Activated T-helper 17 cell treated with anti-CD3 and anti-CD28 coated beads, Interleukin-2, amount 50 U/mL, for 72 hours (primary cell): ENCODE measurements around the gene FBXL7. TPM values are rescaled to one million over a fixed set of nuclear protein-coding genes. Genes with fewer than 3 reads are reported as not detected.

Experiments used
- ATAC-seq: fragments of 150-1000 bp; cut with Tn5 transposase; replicated peaks from 2 replicates; pipeline ENCODE4 v1.10.0; 2021; ENCODE audit warnings: mild to moderate bottlenecking, moderate library complexity
- H3K27ac Mint-ChIP-seq: one replicate; pipeline ENCODE4 v1.8.0; 2022; ENCODE audit warnings: mixed read lengths
- H3K27me3 Mint-ChIP-seq: one replicate; pipeline ENCODE4 v1.8.0; 2022; ENCODE audit warnings: mixed read lengths
- H3K36me3 Mint-ChIP-seq: one replicate; pipeline ENCODE4 v1.8.0; 2022; ENCODE audit warnings: low read depth, mild to moderate bottlenecking, mixed read lengths
- H3K4me1 Mint-ChIP-seq: one replicate; pipeline ENCODE4 v1.8.0; 2022; ENCODE audit warnings: mixed read lengths
- H3K4me3 Mint-ChIP-seq: one replicate; pipeline ENCODE4 v1.8.0; 2022; ENCODE audit warnings: mild to moderate bottlenecking, mixed read lengths
- H3K9me3 Mint-ChIP-seq: one replicate; pipeline ENCODE4 v1.8.0; 2022; ENCODE audit warnings: mixed read lengths
- total RNA-seq, 2 donors: library from RNA; stranded (reverse); gene quantifications; one replicate each; pipeline ENCODE4 v1.2.3, GENCODE V29; 2022

Gene FBXL7
- total RNA-seq, 2 donors from 2014 or later = not detected

DNA sequence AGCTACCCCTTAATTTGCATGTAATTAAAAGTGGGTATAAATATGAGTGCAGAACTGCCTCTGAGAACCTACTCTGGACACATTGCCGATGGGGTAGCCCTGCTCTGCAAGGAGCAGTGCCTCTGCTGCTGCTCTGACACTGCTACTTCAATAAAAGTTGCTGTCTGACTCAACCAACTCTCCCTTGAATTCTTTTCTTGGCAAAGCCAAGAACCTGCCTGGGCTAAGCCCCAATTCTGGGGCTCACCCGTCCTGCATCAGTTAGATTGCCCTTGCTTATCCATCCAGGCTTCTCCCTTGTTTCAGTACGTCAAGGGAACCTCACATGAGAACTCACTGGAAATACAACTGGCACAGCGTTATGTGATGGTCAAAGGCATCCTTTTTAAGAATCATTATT, 44.1 kb downstream of the FBXL7 start:
- Mint-ChIP-seq H3K4me3 (no peak overlapping the region), H3K27me3 (no peaks in the 10 kb centered on the region), H3K27ac (no peak overlapping the region), H3K4me1 (no peaks in the 10 kb centered on the region), H3K36me3 (no peaks in the 10 kb centered on the region), H3K9me3 (peaks cover 12% of the 10 kb centered on the region)
- ATAC-seq = no peak

DNA sequence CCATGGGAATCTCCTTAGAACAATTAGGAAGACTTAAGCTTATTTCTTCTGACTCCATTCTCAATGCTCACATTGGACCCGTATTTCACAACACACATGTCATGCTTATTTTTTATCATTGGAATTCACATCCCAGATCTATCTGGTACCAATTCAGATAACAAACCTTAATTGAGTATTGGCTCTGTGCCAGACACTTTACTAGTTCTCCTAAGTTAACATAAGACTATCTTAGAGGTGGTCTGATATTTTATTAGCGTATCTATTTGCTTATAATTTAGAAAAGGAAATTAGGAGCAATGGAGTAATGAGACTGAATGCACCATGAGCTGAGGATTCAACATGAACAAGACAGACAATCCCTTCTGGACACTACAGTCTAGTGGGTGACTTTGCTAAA, 45.1 kb downstream of the FBXL7 start:
- Mint-ChIP-seq H3K9me3 (peaks cover 12% of the 10 kb centered on the region), H3K4me1 (no peaks in the 10 kb centered on the region), H3K36me3 (no peaks in the 10 kb centered on the region), H3K27ac (no peak overlapping the region), H3K27me3 (no peaks in the 10 kb centered on the region), H3K4me3 (no peak overlapping the region)
- no peak for ATAC-seq

- ATAC-seq = no peak
- H3K27ac Mint-ChIP-seq = no peak overlapping the region
- no peak overlapping the region for H3K4me3 Mint-ChIP-seq
- no peaks in the 10 kb centered on the region for H3K4me1 Mint-ChIP-seq
- no peaks in the 10 kb centered on the region for H3K36me3 Mint-ChIP-seq
- no peaks in the 10 kb centered on the region for H3K27me3 Mint-ChIP-seq
- H3K9me3 Mint-ChIP-seq = peaks cover 14% of the 10 kb centered on the region
Observed at GRCh38 chr5:15547261-15547839, 47.4 kb downstream of the FBXL7 start.

DNA sequence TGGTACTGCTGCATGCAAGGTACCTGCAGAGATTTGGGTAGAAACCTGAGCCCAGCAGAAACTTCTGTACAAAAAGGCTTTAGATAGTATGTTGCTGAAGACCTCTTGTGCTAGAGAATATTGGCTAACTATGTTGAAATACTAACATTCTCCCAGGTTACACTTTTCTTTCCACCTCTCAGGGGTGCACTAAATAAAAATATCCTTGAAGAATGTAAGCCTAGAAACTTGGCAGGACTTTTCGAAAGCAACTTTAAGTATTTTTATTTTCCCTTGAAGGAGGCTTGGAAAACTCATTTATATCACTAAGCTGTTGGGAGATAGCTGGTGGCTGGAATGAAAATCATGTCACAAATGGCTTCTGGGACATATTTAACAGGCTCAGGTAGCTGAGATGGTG, 50.0 kb downstream of the FBXL7 start:
- H3K4me1 Mint-ChIP-seq = no peaks in the 10 kb centered on the region
- H3K36me3 Mint-ChIP-seq = no peaks in the 10 kb centered on the region
- H3K4me3 Mint-ChIP-seq = no peak overlapping the region
- no peak overlapping the region for H3K27ac Mint-ChIP-seq
- H3K9me3 Mint-ChIP-seq = peaks cover 12% of the 10 kb centered on the region
- ATAC-seq = no peak
- no peaks in the 10 kb centered on the region for H3K27me3 Mint-ChIP-seq

- Mint-ChIP-seq H3K4me3 (no peak overlapping the region), H3K27me3 (no peaks in the 10 kb centered on the region), H3K9me3 (peaks cover 12% of the 10 kb centered on the region), H3K4me1 (no peaks in the 10 kb centered on the region), H3K36me3 (no peaks in the 10 kb centered on the region), H3K27ac (no peak overlapping the region)
- no peak for ATAC-seq
Observed at GRCh38 chr5:15550502-15551112, 50.6 kb downstream of the FBXL7 start.

DNA sequence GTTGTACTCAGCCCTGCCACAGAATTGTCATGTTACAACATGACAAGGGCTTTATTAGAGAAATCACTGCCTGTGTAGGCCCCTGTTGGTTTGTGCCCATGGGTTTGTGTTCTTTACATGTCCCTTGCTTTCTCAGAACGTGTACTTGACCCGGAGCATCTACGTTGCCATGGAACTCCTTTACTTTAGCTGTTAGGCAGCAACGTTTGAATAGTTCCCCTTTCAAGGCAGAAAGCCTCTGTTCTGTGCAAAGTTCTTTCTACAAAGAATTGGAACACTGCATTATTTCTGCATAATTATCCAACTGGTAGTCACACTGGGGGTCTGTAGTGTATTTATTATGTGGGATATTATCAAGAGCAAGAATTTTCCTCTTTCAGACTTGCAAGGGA, 51.1 kb downstream of the FBXL7 start:
- Mint-ChIP-seq H3K27me3 (no peaks in the 10 kb centered on the region), H3K4me1 (no peaks in the 10 kb centered on the region), H3K9me3 (peaks cover 12% of the 10 kb centered on the region), H3K4me3 (no peak overlapping the region), H3K27ac (no peak overlapping the region), H3K36me3 (no peaks in the 10 kb centered on the region)
- ATAC-seq = no peak

DNA sequence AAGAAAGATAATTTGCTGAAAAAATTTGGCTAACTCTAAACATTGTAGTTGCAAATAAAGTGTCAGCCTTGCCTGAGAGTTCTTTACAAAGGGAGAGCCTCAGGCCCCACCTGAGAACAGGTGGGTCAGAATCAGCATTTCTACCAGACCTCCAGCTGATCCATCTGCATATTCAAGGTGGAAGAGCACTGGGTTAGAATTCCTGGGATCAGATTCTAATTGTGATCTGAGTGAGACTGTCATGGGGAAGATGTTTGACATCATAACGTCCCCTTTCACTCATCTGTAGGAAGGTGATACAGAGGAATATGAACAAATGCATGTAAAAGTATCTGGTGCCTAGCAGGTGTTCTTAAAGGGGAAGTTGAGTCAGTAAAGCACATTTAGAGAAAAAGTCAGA, 54.6 kb downstream of the FBXL7 start:
- Mint-ChIP-seq H3K36me3 (no peaks in the 10 kb centered on the region), H3K4me3 (no peak overlapping the region), H3K4me1 (no peaks in the 10 kb centered on the region), H3K27me3 (no peaks in the 10 kb centered on the region), H3K9me3 (peaks cover 5% of the 10 kb centered on the region), H3K27ac (no peak overlapping the region)
- no peak for ATAC-seq

GRCh38 chr5:15555176-15555575, 55.2 kb downstream of the FBXL7 start:
- no peak overlapping the region for H3K27ac Mint-ChIP-seq
- no peak for ATAC-seq

GRCh38 chr5:15558240-15558639, 58.3 kb downstream of the FBXL7 start:
- Mint-ChIP-seq H3K27ac (no peak overlapping the region), H3K4me3 (no peak overlapping the region), H3K36me3 (no peaks in the 10 kb centered on the region)

More at GRCh38 chr5:15555176-15555575, 55.2 kb downstream of the FBXL7 start:
- Mint-ChIP-seq H3K9me3 (peaks cover 5% of the 10 kb centered on the region), H3K4me3 (no peak overlapping the region), H3K27me3 (no peaks in the 10 kb centered on the region), H3K4me1 (no peaks in the 10 kb centered on the region), H3K36me3 (no peaks in the 10 kb centered on the region)

DNA sequence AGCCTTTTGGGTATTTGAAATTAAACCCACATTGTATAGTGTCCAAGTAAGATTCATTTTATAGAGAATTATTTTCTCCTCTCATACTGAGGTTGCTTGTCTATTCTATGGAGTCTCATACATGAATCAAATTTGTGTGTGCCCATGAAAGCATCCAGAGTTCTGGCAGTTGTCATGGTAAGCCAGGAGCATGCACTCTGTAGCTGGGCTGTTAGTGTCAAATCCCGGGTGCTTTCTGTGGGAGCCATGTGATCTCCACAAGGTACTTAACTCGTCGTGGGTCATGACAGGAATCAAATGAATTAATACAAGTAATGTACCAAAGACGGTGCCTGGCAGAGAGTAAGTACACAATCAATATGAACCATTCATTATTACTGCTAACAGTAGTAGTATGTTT, 58.7 kb downstream of the FBXL7 start:
- Mint-ChIP-seq H3K36me3 (no peaks in the 10 kb centered on the region), H3K4me3 (no peak overlapping the region), H3K9me3 (peaks cover 5% of the 10 kb centered on the region), H3K4me1 (no peaks in the 10 kb centered on the region), H3K27me3 (no peaks in the 10 kb centered on the region), H3K27ac (no peak overlapping the region)
- no peak for ATAC-seq

More at GRCh38 chr5:15558240-15558639, 58.3 kb downstream of the FBXL7 start:
- ATAC-seq = no peak
- Mint-ChIP-seq H3K9me3 (peaks cover 5% of the 10 kb centered on the region), H3K4me1 (no peaks in the 10 kb centered on the region), H3K27me3 (no peaks in the 10 kb centered on the region)

DNA sequence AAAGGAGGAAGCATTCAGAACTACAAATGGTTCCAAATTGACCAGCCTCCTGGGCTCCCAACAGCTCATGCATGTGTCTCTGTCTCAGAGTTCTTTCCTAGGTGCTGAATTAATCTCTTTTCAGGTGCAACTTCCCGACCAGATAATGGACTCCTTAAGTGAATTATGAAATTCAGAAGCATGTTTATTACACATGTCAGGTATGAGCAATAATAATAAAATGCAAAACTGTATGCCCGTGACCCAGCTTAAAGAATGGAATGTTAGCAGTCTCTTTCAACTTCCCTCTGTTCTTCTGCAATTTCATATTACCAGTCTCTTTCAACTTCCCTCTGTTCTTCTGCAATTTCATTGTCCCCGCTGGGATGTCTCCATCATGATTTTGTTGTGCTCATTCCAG, 60.4 kb downstream of the FBXL7 start:
- Mint-ChIP-seq H3K4me1 (no peaks in the 10 kb centered on the region), H3K4me3 (no peak overlapping the region), H3K36me3 (no peaks in the 10 kb centered on the region), H3K9me3 (peaks cover 5% of the 10 kb centered on the region), H3K27me3 (no peaks in the 10 kb centered on the region), H3K27ac (no peak overlapping the region)
- ATAC-seq = no peak

GRCh38 chr5:15564523-15564922, 64.5 kb downstream of the FBXL7 start:
- no peak overlapping the region for H3K27ac Mint-ChIP-seq
- H3K9me3 Mint-ChIP-seq = peaks cover 5% of the 10 kb centered on the region
- H3K4me1 Mint-ChIP-seq = no peaks in the 10 kb centered on the region
- no peaks in the 10 kb centered on the region for H3K36me3 Mint-ChIP-seq
- H3K27me3 Mint-ChIP-seq = no peaks in the 10 kb centered on the region
- no peak overlapping the region for H3K4me3 Mint-ChIP-seq
- ATAC-seq = no peak

GRCh38 chr5:15564957-15565356, 65.0 kb downstream of the FBXL7 start:
- Mint-ChIP-seq H3K27me3 (no peaks in the 10 kb centered on the region), H3K36me3 (no peaks in the 10 kb centered on the region), H3K9me3 (peaks cover 5% of the 10 kb centered on the region), H3K27ac (no peak overlapping the region), H3K4me3 (no peak overlapping the region), H3K4me1 (no peaks in the 10 kb centered on the region)
- no peak for ATAC-seq

- Mint-ChIP-seq H3K9me3 (peaks cover 3% of the 10 kb centered on the region), H3K36me3 (no peaks in the 10 kb centered on the region), H3K4me3 (no peak overlapping the region), H3K4me1 (no peaks in the 10 kb centered on the region), H3K27me3 (no peaks in the 10 kb centered on the region), H3K27ac (no peak overlapping the region)
- ATAC-seq = no peak
Observed at GRCh38 chr5:15566306-15566705, 66.3 kb downstream of the FBXL7 start.

- Mint-ChIP-seq H3K9me3 (no peaks in the 10 kb centered on the region), H3K27me3 (no peaks in the 10 kb centered on the region), H3K36me3 (no peaks in the 10 kb centered on the region), H3K4me1 (no peaks in the 10 kb centered on the region), H3K4me3 (no peak overlapping the region), H3K27ac (no peak overlapping the region)
- ATAC-seq = no peak
Observed at GRCh38 chr5:15566789-15567188, 66.8 kb downstream of the FBXL7 start.

GRCh38 chr5:15570491-15570890, 70.5 kb downstream of the FBXL7 start:
- H3K36me3 Mint-ChIP-seq = no peaks in the 10 kb centered on the region
- H3K4me1 Mint-ChIP-seq = no peaks in the 10 kb centered on the region
- no peaks in the 10 kb centered on the region for H3K9me3 Mint-ChIP-seq
- no peak overlapping the region for H3K4me3 Mint-ChIP-seq
- H3K27ac Mint-ChIP-seq = no peak overlapping the region
- no peaks in the 10 kb centered on the region for H3K27me3 Mint-ChIP-seq
- ATAC-seq = no peak
